HG03354 (cell line): ENCODE results near the gene STARD13.

Experiments
- ATAC-seq: cut with Tn5 transposase; IDR thresholded peaks from one replicate; pipeline ENCODE4 v1.9.1; 2021; ENCODE audit warnings: mild to moderate bottlenecking; ENCODE audit not compliant: unreplicated experiment, poor library complexity, severe bottlenecking

STARD13 gene

GRCh38 chr13:33280279-33280905 is 5.2 kb downstream of the STARD13 start:
- ATAC-seq = no peak

GRCh38 chr13:33279414-33280278 is 5.9 kb downstream of the STARD13 start:
- ATAC-seq = no peak

GRCh38 chr13:33278913-33279312 is 6.6 kb downstream of the STARD13 start:
- ATAC-seq = no peak

- no peak for ATAC-seq
These were observed 7.6 kb downstream of the STARD13 start for GRCh38 chr13:33277946-33278345.

GRCh38 chr13:33277037-33277740 is 8.4 kb downstream of the STARD13 start:
- no peak for ATAC-seq

- no peak for ATAC-seq
These were observed 9.0 kb downstream of the STARD13 start for GRCh38 chr13:33276570-33276969.

GRCh38 chr13:33275916-33276315 is 9.6 kb downstream of the STARD13 start:
- ATAC-seq = no peak

- no peak for ATAC-seq
These were observed 11.3 kb downstream of the STARD13 start for GRCh38 chr13:33274264-33274663.

GRCh38 chr13:33272531-33273124 is 12.9 kb downstream of the STARD13 start:
- no peak for ATAC-seq

- ATAC-seq = no peak
These were observed 13.8 kb downstream of the STARD13 start for GRCh38 chr13:33271759-33272158.

- ATAC-seq = no peak
These were observed 14.5 kb downstream of the STARD13 start for GRCh38 chr13:33270895-33271538.

GRCh38 chr13:33265607-33266006 is 19.9 kb downstream of the STARD13 start:
- no peak for ATAC-seq

- no peak for ATAC-seq
These were observed 20.4 kb downstream of the STARD13 start for GRCh38 chr13:33265133-33265532.

GRCh38 chr13:33264620-33264978 is 21.0 kb downstream of the STARD13 start:
- ATAC-seq = no peak

GRCh38 chr13:33263976-33264619 is 21.5 kb downstream of the STARD13 start:
- ATAC-seq = no peak

- no peak for ATAC-seq
These were observed 22.1 kb downstream of the STARD13 start for GRCh38 chr13:33263484-33263883.

GRCh38 chr13:33262997-33263396 is 22.6 kb downstream of the STARD13 start:
- no peak for ATAC-seq

GRCh38 chr13:33262594-33262993 is 23.0 kb downstream of the STARD13 start:
- no peak for ATAC-seq

GRCh38 chr13:33262062-33262487 is 23.5 kb downstream of the STARD13 start:
- ATAC-seq = no peak
